ENCODE measurements around the gene TCEAL1.
A peak's percentile ranks its signal among the peaks of the same experiment; 100 is the strongest.

The TCEAL1 gene

DNA sequence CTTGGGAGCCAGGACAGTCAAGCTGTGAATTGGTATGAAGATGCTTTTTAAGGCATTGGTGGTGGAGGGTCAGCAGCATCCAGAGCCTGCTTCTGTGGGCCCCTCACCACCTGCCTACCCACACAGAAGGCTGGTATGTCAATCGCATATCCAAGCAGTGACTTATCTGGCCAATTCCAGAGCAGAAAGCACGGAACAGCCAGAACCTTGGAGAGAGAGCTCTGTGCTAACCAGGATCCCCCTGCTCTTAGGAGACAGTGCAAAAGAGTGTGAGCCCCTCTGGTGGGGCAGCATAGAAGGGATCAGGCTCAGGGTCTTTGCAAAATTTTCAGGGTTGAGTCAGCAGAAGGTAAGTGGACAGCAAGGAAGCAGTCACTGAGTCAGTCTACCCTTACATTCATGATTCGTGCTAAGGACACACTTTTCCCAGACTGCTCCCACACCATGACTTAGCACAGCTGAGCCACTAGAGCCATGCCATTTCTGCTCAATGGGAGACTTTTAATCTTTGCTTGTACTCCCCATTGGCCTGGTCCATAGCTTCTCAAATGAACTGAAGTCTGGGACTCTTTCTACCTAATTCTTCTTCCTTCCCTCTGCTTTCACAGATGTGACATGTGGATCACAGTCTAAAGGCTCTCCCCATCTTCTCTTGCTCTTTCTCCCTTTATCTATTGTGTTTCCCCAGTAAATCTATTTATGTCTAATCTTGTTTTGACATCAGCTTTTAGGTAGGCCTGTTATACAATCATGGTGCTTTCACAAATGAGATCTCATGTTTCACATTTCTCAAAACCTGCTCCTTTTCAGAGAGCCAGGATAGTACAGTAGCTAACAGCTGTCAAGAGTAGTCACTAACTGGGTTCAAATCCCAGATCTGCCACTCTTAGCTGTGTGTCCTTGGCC is 37.7 kb downstream of the TCEAL1 start:
- H3K4me3 ChIP-seq (ENCODE audit: low read depth, low read length), result no peak overlapping the region
- in situ Hi-C loops (cut with HindIII; ENCODE audit: low sequenced_read_pairs), result no loop called here
- TF ChIP-seq, protein P1, sequence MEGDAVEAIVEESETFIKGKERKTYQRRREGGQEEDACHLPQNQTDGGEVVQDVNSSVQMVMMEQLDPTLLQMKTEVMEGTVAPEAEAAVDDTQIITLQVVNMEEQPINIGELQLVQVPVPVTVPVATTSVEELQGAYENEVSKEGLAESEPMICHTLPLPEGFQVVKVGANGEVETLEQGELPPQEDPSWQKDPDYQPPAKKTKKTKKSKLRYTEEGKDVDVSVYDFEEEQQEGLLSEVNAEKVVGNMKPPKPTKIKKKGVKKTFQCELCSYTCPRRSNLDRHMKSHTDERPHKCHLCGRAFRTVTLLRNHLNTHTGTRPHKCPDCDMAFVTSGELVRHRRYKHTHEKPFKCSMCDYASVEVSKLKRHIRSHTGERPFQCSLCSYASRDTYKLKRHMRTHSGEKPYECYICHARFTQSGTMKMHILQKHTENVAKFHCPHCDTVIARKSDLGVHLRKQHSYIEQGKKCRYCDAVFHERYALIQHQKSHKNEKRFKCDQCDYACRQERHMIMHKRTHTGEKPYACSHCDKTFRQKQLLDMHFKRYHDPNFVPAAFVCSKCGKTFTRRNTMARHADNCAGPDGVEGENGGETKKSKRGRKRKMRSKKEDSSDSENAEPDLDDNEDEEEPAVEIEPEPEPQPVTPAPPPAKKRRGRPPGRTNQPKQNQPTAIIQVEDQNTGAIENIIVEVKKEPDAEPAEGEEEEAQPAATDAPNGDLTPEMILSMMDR (IDR thresholded peaks at IDR 0.05; ENCODE audit: low read depth, low read length, missing control alignments), result no peak
- DNase-seq (ENCODE audit: low read depth), result no peak

DNA sequence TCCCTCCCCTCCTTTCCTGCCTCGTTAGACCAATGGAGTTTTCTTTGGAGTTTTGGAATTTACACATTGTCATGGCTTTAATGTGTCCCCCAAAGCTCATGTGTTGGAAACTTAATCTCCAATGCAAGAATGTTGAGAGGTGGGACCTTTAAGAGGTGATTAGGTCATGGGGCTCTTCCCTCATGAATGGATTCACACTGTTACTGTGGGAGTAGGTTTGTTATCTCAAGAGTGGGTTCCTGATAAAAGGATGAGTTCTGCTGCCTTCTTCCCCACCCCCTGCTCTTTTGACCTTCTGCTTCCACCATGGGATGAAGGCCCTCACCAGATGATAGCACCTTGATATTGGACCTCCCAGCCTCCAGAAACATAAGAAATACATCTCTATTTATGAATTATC is 41.0 kb downstream of the TCEAL1 start:
- TF ChIP-seq, protein P1 (IDR thresholded peaks at IDR 0.05; ENCODE audit: low read depth, low read length, missing control alignments), result no peak
- no peak for DNase-seq (ENCODE audit: low read depth)
- no peak overlapping the region for H3K4me3 ChIP-seq (ENCODE audit: low read depth, low read length)
- in situ Hi-C loops (cut with HindIII; ENCODE audit: low sequenced_read_pairs), result no loop called here

- TF ChIP-seq, protein P1 (IDR thresholded peaks at IDR 0.05; ENCODE audit: low read depth, low read length, missing control alignments), result peak; percentile 5
- DNase-seq (ENCODE audit: low read depth), result no peak
- in situ Hi-C loops (cut with HindIII; ENCODE audit: low sequenced_read_pairs), result no loop called here
- H3K4me3 ChIP-seq (ENCODE audit: low read depth, low read length), result no peak overlapping the region
Observed at GRCh38 chrX:103674531-103675454, 46.0 kb downstream of the TCEAL1 start.

DNA sequence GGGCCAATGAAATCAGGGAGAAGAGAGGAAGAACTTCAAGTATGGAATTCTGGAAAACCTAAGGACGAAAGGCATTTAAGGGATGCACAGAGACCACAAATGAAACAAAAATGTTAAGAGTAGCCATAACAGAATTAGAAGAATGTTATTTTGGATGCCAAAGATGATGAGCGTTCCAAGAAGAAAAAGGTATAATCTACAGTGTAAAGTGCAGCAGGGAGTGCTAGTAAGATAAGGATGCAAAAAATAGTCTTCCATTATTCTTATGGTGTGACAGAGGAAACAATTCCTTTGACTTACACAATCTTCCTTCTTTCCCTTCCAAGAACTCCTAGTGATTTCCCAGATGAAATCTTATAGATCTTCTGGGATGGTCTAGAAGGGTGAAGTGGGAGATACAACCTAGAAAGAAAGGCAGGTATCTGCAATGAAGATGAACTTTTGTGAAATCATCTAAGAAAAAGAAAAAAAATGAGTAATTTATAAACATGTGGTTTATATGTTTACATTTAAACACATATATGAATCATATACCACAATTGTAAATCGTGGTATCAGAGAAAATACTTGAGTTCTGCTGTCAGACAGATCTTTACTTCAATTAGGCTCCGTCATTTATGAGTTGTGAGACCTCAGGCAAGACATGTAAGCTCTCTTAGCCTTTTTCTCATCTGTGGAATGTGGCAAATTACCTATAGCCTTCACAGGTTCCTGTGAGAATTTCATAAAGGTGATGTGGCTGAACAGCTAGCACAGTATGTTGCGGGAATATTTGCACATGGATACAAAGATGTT is 49.6 kb downstream of the TCEAL1 start:
- in situ Hi-C loops (cut with HindIII; ENCODE audit: low sequenced_read_pairs), result no loop called here
- TF ChIP-seq, protein P1 (IDR thresholded peaks at IDR 0.05; ENCODE audit: low read depth, low read length, missing control alignments), result no peak
- no peak for DNase-seq (ENCODE audit: low read depth)
- no peak overlapping the region for H3K4me3 ChIP-seq (ENCODE audit: low read depth, low read length)

Measured in astrocyte of the cerebellum (primary cell).